HTERT RPE-1 (cell line): Measurements from ENCODE around the gene MAP3K10.
"Not testable (repeated sequence)": the region's sequence is repeated elsewhere in the genome, so short reads cannot be mapped to it uniquely, and the experiment has no call there.

ENCODE experiments used
- in situ Hi-C: fragments of 300-500 bp; cut with MboI; formaldehyde crosslinking; loops from 4 replicates; pipeline ENCODE4 v1.14.3; 2020; ENCODE audit warnings: low sequenced_read_pairs

Gene MAP3K10

DNA sequence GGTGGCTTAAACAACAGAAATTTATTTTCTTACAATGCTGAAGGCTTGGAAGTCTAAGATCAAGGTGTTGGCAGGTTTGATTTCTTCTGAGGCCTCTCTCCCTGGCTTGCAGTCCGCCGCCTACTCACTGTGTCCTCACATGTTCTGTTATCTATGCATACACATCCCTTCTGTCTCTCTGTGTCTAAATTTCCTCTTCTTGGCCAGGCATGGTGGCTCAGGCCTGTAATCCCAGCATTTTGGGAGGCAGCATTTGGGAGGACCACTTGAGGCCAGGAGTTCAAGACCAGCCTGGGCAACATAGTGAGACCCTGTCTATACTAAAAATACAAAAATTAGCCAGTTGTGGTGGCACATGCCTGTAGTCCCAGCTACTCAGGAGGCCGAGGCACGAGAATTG, 19.9 kb upstream of the MAP3K10 start:
- in situ Hi-C loops, result not testable (repeated sequence)

- in situ Hi-C loops, result no loop called here
These were observed 17.1 kb upstream of the MAP3K10 start for GRCh38 chr19:40174092-40174491.

DNA sequence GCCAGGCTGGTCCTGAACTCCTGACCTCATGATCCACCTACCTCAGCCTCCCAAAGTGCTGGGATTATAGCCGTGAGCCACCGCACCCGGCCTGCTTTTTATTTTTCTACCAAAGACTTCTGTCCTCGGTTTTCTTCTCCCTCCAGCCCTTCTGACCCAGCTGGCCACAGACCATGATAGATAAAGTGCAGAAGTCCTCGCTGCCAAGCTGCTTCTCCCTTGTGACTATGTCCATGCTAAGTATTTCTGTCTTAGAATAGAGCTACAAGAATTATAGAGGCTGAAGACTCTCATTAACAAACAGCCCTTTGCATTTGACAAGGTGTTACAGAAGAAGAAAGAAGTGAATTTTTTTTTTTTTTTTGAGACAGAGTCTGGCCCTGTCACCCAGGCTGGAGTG, 15.4 kb upstream of the MAP3K10 start:
- in situ Hi-C loops, result no loop called here

DNA sequence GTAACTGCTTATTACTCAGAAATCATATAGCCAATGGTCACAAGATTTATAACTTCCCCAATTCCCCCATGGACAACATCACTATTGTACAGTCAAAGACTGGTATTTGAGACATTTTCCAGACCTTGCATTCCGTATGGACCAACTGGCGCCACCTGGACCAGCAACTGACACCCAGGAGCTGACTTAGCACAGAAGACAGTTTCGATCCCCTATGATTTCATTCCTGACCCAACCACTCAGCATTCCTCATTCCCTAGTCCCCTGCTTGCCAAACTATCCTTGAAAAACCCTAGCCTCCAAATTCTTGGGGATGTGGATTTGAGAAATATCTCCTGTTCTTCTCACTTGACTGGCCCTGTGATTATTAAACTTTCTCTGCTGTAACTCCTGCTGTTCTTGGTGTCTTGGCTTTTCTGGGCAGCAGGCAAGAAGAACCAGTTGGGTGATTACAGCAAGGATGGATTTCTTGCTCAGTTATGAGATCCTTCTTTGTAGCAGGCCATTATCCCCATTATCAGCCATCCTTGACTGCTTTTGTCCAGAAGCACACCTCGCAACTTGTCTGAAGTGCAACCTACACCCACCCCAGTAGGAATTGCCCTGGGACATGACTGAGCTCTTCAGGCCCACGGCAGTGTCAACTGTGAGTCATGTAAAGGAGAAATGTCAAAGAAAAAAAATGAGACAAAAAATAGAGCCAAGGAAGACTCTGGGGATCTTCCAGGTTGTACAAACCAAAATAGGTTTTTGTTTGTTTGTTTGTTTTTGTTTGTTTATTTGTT, 13.7 kb upstream of the MAP3K10 start:
- in situ Hi-C loops, result no loop called here

DNA sequence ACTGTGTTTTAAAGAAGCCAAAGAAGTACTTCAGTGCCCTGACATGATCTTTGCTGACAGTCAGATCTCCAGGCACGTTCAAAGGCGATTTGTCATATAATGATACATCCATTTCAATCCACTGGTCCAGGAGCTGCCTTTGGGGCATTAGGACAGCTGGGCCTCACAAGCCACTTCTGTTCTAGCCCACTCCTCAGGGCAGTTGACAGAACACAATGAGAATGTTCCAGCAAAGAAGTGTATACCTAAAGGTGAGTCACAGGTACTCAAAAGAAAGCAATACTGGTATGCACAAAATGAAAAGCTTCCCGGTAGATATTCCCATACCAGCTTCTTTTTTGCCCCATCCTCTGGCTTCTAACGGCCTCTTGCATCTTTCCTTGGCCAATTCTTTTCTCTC, 12.5 kb upstream of the MAP3K10 start:
- in situ Hi-C loops, result no loop called here

- in situ Hi-C loops, result no loop called here
These were observed 7.0 kb upstream of the MAP3K10 start for GRCh38 chr19:40184273-40184672.

- in situ Hi-C loops, result no loop called here
These were observed 815 bp downstream of the MAP3K10 start for GRCh38 chr19:40191836-40192646.

DNA sequence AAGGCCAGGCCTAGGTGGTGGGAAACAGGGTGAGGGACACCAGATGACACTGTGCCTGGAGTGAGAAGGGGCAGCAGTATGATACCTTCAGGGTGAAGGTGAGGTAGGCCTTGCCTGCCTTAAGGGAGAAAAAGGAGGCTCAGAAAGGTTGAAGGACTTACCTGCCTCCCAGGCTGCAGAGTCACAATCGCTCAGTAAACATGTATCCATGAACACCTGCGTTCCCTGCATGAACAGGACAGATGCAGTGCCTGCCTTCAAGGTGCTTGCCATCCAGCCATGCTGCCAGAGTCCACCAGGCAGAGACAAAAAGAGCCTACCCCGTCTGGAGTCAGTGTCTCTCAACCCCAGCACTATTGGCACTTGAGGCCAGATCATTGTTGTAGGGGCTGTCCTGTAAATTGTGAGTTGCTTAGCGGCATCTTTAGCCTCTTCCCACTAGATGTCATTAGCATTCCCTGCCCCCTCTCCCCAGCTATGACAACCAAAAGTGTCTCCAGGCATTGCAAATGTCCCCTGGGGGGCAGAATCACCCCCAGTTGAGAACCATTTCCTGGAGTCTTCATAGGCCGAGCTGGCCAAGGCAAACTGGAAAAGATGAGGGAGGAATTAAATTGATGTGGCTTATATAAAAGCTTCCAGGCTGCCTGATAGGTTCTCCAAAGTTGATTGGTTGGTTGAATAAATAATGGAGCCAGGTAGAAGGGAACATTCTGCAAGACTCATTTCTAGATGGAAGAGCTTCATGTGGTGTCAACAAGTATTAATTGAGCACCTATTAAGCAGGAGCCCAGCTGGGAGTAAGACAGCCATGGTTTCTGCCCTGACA, 1.7 kb downstream of the MAP3K10 start:
- in situ Hi-C loops, result no loop called here

- in situ Hi-C loops, result no loop called here
These were observed 2.3 kb downstream of the MAP3K10 start for GRCh38 chr19:40193587-40193849.

GRCh38 chr19:40198272-40198990, 7.2 kb downstream of the MAP3K10 start:
- in situ Hi-C loops, result no loop called here

GRCh38 chr19:40200341-40201099, 9.3 kb downstream of the MAP3K10 start:
- in situ Hi-C loops, result no loop called here

- in situ Hi-C loops, result no loop called here
These were observed 13.2 kb downstream of the MAP3K10 start for GRCh38 chr19:40204381-40204780.

GRCh38 chr19:40205760-40206159, 14.5 kb downstream of the MAP3K10 start:
- in situ Hi-C loops, result no loop called here

DNA sequence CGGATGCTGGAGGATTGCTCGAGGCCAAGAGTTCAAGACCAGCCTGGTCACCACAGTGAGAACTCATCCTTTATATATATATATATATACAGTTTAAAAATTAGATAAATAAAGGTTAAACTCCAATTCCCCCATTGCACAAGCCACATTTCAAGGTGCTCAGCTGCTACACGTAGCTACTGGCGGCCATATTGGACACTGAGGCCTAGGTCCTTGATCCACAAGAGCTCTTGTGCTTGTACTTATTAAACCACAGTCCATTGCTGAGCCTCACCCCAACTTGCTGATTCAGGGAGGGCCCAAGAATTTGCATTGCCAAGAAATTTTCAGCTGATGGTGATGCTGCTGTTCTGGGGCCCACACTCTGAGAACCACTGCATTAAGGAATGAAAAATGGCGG, 17.4 kb downstream of the MAP3K10 start:
- in situ Hi-C loops, result no loop called here

- in situ Hi-C loops, result no loop called here
These were observed 19.7 kb downstream of the MAP3K10 start for GRCh38 chr19:40210889-40211288.

DNA sequence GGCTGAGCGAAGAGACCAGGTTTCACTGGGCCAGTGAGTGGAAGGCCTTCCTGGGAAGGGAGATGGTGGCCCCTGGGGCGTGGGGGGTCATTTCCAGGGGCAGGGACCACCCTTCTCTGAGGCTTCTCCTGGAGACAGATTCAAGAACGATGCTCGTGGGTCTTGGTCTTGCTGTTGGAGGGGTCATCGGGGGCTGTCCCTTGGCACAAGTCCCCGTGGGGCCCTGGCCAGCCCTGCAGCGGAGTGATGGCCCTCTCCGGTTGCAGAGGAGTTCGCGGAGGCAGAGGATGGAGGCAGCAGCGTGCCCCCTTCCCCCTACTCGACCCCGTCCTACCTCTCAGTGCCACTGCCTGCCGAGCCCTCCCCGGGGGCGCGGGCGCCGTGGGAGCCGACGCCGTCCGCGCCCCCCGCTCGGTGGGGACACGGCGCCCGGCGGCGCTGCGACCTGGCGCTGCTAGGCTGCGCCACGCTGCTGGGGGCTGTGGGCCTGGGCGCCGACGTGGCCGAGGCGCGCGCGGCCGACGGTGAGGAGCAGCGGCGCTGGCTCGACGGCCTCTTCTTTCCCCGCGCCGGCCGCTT, 22.1 kb downstream of the MAP3K10 start:
- in situ Hi-C loops, result no loop called here

DNA sequence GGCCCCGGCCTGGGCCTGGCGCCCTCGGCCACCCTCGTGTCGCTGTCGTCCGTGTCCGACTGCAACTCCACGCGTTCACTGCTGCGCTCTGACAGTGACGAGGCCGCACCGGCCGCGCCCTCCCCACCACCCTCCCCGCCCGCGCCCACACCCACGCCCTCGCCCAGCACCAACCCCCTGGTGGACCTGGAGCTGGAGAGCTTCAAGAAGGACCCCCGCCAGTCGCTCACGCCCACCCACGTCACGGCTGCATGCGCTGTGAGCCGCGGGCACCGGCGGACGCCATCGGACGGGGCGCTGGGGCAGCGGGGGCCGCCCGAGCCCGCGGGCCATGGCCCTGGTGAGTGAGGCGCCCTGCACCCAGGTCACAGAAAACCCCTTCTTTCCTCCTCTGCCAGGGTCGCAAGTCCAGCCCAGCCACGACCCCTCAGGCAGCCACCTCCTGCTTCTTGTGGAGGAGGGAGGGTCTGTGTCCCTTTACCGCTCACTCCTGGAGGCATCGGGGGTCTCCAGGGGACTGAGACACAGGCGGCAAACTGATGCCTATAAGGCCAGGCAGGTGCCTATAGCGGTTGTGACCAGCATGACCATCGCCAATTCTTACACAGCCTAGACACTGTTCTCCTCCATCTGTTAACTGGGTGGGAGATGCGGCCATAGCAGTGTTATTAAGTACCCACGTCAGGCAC, 22.8 kb downstream of the MAP3K10 start:
- in situ Hi-C loops, result no loop called here

GRCh38 chr19:40214936-40215335, 23.7 kb downstream of the MAP3K10 start:
- in situ Hi-C loops, result no loop called here

DNA sequence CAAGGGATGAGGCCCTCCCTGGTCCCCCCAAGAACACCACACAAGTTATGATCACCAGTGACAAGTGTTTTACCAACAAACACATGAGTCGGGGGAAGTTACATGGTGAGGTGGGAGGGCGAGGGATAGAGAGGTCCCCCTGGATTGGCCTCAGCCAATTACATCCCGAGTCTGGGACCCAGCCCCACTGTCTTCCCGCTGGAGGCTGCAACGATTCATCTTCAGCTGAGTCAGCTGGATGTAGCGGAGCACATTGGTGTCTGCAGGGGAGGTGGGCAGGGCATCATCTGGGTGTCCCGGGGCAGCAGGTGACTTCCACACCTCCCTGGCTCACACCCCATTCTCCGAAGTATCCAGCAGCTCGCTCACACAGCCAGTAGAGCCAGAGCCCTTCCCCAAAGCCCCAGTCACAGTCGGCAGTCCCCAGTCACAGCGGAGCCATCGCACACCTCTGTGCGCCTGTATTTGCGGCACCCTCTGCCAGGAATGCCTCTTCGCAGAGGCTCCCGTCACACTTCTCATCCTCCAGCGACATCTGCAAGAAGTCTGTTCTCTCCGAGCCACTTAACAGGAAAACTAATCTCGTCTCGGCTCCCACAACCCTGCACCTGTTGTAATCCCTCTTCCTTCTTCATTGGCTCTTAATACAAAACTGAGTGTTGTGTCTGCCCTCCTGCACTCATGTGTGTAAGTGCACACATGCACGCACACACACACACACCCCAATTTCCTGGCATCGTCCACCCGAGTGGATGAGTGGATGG, 25.0 kb downstream of the MAP3K10 start:
- in situ Hi-C loops, result no loop called here
